Measurements from ENCODE around the gene LMAN2L.

Gene LMAN2L, protein sequence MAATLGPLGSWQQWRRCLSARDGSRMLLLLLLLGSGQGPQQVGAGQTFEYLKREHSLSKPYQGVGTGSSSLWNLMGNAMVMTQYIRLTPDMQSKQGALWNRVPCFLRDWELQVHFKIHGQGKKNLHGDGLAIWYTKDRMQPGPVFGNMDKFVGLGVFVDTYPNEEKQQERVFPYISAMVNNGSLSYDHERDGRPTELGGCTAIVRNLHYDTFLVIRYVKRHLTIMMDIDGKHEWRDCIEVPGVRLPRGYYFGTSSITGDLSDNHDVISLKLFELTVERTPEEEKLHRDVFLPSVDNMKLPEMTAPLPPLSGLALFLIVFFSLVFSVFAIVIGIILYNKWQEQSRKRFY

DNA sequence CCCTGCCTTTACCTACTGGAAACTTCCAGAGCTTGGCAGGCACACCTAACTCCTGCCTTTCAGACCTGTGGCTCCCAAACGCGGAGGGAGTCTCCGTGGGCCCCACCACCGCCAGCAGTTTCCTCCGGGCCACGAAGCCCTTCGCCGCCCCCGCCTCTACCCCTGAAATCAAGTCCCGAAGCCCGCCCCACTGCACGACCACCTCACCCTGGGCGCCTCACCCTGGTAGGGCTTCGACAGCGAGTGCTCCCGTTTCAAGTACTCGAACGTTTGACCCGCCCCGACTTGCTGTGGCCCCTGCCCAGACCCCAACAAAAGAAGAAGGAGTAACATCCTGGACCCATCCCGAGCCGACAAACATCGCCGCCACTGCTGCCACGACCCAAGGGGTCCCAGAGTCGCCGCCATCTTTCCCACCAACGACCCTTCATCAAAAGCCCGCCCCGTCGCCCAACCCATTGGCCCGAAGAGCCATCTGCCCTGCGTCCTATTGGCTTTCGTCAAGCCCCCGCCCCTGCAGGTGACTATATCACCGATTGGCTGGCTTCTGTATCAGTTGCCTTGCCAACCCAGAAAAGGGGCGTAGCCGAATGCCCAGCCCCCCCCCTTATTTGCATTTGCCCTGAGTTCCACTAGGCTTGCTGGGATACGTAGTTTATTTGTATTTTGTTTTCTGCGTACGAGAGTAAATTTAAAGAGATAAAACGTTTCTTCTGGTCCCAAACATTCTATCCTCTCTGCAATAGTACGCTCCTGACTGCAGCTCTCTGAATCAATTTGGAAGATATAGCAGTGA, at the start of gene LMAN2L:
TSS of gene LMAN2L (minus strand) at position 432 of the 796 bp plus-strand sequence. CDS start at position 408, 24 bp downstream.
- Mint-ChIP-seq H3K36me3 (ENCODE audit: low read depth) (peaks cover 31% of the 10 kb centered on the region), H3K27ac (peak within 1 kb of the TSS; percentile 92), H3K4me3 (peak within 1 kb of the TSS; percentile 94), H3K4me1 (ENCODE audit: low read depth) (peaks cover 43% of the 10 kb centered on the region), H3K27me3 (no peaks in the 10 kb centered on the region), H3K9me3 (no peaks in the 10 kb centered on the region)
- peak; percentile 92 for DNase-seq

GRCh38 chr2:96789245-96789617, 49.4 kb upstream of the LMAN2L start:
- no peaks in the 10 kb centered on the region for H3K27me3 Mint-ChIP-seq
- H3K27ac Mint-ChIP-seq = no peak overlapping the region
- H3K4me1 Mint-ChIP-seq (ENCODE audit: low read depth) = peaks cover 8% of the 10 kb centered on the region
- no peak for DNase-seq
- no peaks in the 10 kb centered on the region for H3K36me3 Mint-ChIP-seq (ENCODE audit: low read depth)
- H3K9me3 Mint-ChIP-seq = no peaks in the 10 kb centered on the region
- H3K4me3 Mint-ChIP-seq = no peak overlapping the region

- DNase-seq = no peak
- no peak overlapping the region for H3K4me3 Mint-ChIP-seq
- H3K4me1 Mint-ChIP-seq (ENCODE audit: low read depth) = peaks cover 8% of the 10 kb centered on the region
- H3K36me3 Mint-ChIP-seq (ENCODE audit: low read depth) = no peaks in the 10 kb centered on the region
- no peak overlapping the region for H3K27ac Mint-ChIP-seq
- H3K9me3 Mint-ChIP-seq = no peaks in the 10 kb centered on the region
- H3K27me3 Mint-ChIP-seq = no peaks in the 10 kb centered on the region
Measured at GRCh38 chr2:96788442-96789244, 48.8 kb upstream of the LMAN2L start.

DNA sequence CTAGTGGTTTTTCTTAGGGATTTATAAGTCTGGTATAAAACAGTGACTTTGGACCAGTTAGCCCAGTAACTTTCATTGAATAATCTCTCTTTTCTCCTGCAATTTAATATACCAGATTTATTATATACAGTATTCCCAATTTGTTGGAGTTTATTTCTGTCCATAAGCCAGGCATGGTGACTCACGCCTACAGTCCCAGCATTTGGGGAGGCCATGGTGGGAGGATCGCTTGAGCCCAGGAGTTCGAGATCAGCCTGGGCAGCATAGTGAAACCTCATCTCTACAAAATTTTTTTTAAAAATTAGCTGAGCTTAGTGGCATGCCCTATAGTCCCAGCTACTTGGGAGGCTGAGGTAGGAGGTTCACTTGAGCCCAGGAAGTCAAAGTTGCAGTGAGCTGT, 47.5 kb upstream of the LMAN2L start:
- Mint-ChIP-seq H3K36me3 (ENCODE audit: low read depth) (no peaks in the 10 kb centered on the region), H3K9me3 (no peaks in the 10 kb centered on the region), H3K4me1 (ENCODE audit: low read depth) (peaks cover 8% of the 10 kb centered on the region), H3K4me3 (no peak overlapping the region), H3K27me3 (no peaks in the 10 kb centered on the region), H3K27ac (no peak overlapping the region)
- DNase-seq = no peak

- peaks cover 8% of the 10 kb centered on the region for H3K4me1 Mint-ChIP-seq (ENCODE audit: low read depth)
- peaks cover 3% of the 10 kb centered on the region for H3K36me3 Mint-ChIP-seq (ENCODE audit: low read depth)
- H3K4me3 Mint-ChIP-seq = no peak overlapping the region
- DNase-seq = no peak
- H3K27me3 Mint-ChIP-seq = no peaks in the 10 kb centered on the region
- H3K9me3 Mint-ChIP-seq = no peaks in the 10 kb centered on the region
- no peak overlapping the region for H3K27ac Mint-ChIP-seq
Measured at GRCh38 chr2:96783388-96783787, 43.5 kb upstream of the LMAN2L start.

DNA sequence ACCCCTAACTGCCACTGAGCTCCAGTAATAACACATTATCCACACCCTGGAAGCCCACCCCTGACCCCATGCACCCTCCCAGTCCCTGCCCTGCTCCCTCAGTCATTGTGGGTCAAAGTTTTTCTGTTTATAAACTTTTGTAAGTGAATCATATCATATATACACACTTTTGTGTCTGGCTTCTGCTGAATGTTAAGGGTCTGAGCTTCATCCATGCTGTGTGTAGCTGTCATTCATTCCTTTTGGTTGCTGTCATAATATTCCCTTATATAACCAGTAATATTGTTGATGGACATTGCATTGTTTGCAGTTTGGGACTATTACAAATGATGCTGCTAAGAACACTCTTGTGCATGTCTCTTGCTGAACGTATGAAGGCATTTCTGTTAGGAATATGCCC, 35.3 kb upstream of the LMAN2L start:
- DNase-seq = no peak
- Mint-ChIP-seq H3K27me3 (no peaks in the 10 kb centered on the region), H3K27ac (no peak overlapping the region), H3K36me3 (ENCODE audit: low read depth) (peaks cover 2% of the 10 kb centered on the region), H3K4me3 (no peak overlapping the region), H3K9me3 (no peaks in the 10 kb centered on the region), H3K4me1 (ENCODE audit: low read depth) (peaks cover 26% of the 10 kb centered on the region)

DNA sequence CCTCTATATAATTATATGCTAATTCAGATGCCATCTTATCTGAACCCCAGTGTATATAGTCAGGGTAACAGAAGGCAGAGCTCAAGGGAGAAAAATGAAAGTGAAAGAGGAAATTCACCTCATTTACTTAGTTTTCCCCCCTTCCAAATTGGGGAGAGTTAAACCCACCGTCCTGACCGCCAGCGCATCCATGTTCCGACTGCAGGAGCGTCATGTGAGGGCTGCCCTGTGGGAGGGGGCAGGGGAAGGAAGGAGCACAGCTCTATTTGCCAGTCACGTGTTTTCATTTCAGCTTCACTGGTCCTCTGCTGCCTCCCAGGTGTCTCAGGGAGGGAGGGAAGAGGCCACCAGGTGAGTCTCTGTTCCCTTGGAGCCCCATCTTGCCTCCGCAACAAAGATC, 34.1 kb upstream of the LMAN2L start:
- H3K36me3 Mint-ChIP-seq (ENCODE audit: low read depth) = no peaks in the 10 kb centered on the region
- no peaks in the 10 kb centered on the region for H3K9me3 Mint-ChIP-seq
- peaks cover 26% of the 10 kb centered on the region for H3K4me1 Mint-ChIP-seq (ENCODE audit: low read depth)
- H3K4me3 Mint-ChIP-seq = peak overlapping the region; percentile 67
- peak overlapping the region; percentile 86 for H3K27ac Mint-ChIP-seq
- DNase-seq = peak; percentile 56
- no peaks in the 10 kb centered on the region for H3K27me3 Mint-ChIP-seq

GRCh38 chr2:96772903-96773671, 33.2 kb upstream of the LMAN2L start:
- Mint-ChIP-seq H3K36me3 (ENCODE audit: low read depth) (no peaks in the 10 kb centered on the region), H3K27me3 (no peaks in the 10 kb centered on the region)

DNA sequence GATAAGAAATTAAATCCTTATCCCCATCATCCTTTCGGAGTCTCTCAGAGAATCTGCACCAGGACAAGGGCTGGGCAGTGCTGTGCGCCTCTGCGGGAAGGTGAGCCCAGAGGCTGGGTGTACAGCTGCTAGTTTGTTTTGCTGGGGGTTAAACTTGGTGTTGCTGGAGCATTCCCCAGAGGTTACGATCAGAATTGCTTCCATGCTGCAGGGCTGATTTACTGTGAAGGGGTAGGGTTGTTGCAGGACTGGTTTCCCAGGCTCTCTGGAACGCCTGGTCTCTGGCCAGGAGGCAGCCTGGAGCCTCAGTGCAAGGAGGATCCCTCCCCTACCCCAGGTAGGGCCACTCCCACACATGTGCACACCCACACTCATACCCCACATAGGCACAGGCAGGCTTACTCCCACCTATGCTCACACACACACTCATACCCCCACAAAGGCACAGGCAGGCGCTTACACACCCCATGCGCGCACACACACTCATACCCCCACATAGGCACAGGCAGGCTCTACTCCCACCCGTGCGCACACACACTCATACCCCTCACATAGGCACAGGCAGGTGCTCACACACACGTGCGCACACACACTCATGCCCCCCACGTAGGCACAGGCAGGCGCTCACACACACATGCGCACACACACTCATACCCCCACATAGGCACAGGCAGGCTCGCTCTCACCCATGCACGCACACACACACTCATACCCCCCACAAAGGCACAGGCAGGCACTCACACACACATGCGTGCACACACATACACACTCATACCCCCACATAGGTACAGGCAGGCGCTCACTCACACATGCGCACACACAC, 32.1 kb upstream of the LMAN2L start:
- H3K4me1 Mint-ChIP-seq (ENCODE audit: low read depth) = peaks cover 26% of the 10 kb centered on the region
- no peak for DNase-seq
- peak overlapping the region; percentile 17 for H3K27ac Mint-ChIP-seq
- no peak overlapping the region for H3K4me3 Mint-ChIP-seq
- H3K9me3 Mint-ChIP-seq = no peaks in the 10 kb centered on the region
- H3K27me3 Mint-ChIP-seq = no peaks in the 10 kb centered on the region
- H3K36me3 Mint-ChIP-seq (ENCODE audit: low read depth) = no peaks in the 10 kb centered on the region

More at GRCh38 chr2:96772903-96773671, 33.2 kb upstream of the LMAN2L start:
- peaks cover 26% of the 10 kb centered on the region for H3K4me1 Mint-ChIP-seq (ENCODE audit: low read depth)
- DNase-seq = peak; percentile 56
- H3K9me3 Mint-ChIP-seq = no peaks in the 10 kb centered on the region
- peak overlapping the region; percentile 47 for H3K4me3 Mint-ChIP-seq
- peak overlapping the region; percentile 69 for H3K27ac Mint-ChIP-seq

GRCh38 chr2:96770442-96771202, 30.8 kb upstream of the LMAN2L start:
- Mint-ChIP-seq H3K9me3 (no peaks in the 10 kb centered on the region), H3K27ac (no peak overlapping the region), H3K4me1 (ENCODE audit: low read depth) (peaks cover 32% of the 10 kb centered on the region), H3K36me3 (ENCODE audit: low read depth) (no peaks in the 10 kb centered on the region), H3K27me3 (no peaks in the 10 kb centered on the region), H3K4me3 (no peak overlapping the region)
- no peak for DNase-seq

- no peaks in the 10 kb centered on the region for H3K9me3 Mint-ChIP-seq
- no peak overlapping the region for H3K27ac Mint-ChIP-seq
- no peak for DNase-seq
- no peaks in the 10 kb centered on the region for H3K36me3 Mint-ChIP-seq (ENCODE audit: low read depth)
- H3K4me1 Mint-ChIP-seq (ENCODE audit: low read depth) = peaks cover 29% of the 10 kb centered on the region
- no peak overlapping the region for H3K4me3 Mint-ChIP-seq
- no peaks in the 10 kb centered on the region for H3K27me3 Mint-ChIP-seq
Measured at GRCh38 chr2:96769814-96770213, 29.9 kb upstream of the LMAN2L start.

GRCh38 chr2:96768083-96768561, 28.3 kb upstream of the LMAN2L start:
- Mint-ChIP-seq H3K27me3 (no peaks in the 10 kb centered on the region), H3K9me3 (no peaks in the 10 kb centered on the region), H3K36me3 (ENCODE audit: low read depth) (no peaks in the 10 kb centered on the region), H3K4me1 (ENCODE audit: low read depth) (peaks cover 33% of the 10 kb centered on the region), H3K27ac (no peak overlapping the region), H3K4me3 (no peak overlapping the region)
- no peak for DNase-seq

Data from activated T-cell treated with anti-CD3 and anti-CD28 coated beads, Interleukin-2, amount 50 U/mL, for 24 hours (primary cell).